ENCODE data around the gene KLK3.
"Not testable (repeated sequence)": the region's sequence is repeated elsewhere in the genome, so short reads cannot be mapped to it uniquely, and the experiment has no call there.

KLK3 gene

DNA sequence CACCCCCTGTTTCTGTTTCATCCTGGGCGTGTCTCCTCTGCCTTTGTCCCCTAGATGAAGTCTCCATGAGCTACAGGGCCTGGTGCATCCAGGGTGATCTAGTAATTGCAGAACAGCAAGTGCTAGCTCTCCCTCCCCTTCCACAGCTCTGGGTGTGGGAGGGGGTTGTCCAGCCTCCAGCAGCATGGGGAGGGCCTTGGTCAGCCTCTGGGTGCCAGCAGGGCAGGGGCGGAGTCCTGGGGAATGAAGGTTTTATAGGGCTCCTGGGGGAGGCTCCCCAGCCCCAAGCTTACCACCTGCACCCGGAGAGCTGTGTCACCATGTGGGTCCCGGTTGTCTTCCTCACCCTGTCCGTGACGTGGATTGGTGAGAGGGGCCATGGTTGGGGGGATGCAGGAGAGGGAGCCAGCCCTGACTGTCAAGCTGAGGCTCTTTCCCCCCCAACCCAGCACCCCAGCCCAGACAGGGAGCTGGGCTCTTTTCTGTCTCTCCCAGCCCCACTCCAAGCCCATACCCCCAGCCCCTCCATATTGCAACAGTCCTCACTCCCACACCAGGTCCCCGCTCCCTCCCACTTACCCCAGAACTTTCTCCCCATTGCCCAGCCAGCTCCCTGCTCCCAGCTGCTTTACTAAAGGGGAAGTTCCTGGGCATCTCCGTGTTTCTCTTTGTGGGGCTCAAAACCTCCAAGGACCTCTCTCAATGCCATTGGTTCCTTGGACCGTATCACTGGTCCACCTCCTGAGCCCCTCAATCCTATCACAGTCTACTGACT, at the start of gene KLK3:
Gene KLK3, plus strand, starts transcription at position 280 of the 775 bp plus-strand sequence. Its CDS starts 41 bp downstream, at position 321.
- no peak for DNase-seq

DNA sequence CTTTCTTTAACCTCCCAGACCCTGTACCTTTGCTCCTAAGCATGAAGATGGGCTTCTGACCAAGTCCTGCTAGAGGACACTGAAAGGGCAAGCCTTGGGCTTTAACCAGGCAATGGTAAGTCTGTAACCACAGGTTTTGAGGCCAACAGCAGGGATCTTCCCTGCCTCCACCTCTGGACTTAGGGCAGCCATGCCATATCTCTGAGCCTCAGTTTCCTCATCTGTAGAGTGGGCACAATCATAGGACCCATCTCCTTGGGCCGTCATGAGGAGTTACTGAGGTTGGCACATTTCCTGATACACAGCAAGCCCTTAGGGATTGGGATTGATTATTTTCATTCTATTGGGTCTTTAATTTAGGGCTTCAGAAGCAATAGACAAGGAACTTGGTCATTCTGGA, 45.9 kb upstream of the KLK3 start:
- DNase-seq, result no peak

DNA sequence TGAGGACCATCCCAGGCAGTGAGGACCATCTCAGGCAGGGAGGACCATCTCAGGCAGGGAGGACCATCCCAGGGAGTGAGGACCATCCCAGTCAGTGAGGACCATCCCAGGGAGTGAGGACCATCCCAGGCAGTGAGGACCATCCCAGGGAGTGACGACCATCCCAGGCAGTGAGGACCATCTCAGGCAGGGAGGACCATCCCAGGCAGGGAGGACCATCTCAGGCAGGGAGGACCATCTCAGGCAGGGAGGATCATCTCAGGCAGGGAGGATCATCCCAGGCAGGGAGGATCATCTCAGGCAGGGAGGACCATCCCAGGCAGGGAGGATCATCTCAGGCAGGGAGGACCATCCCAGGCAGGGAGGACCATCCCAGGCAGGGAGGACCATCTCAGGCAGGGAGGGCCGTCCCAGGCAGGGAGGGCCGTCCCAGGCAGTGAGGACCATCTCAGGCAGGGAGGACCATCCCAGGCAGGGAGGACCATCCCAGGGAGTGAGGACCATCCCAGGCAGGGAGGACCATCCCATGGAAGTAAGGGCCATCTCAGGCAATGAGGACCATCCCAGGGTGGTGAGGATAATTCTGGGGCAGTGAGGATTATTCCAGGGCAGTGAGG, 43.0 kb upstream of the KLK3 start:
- not testable (repeated sequence) for DNase-seq

DNA sequence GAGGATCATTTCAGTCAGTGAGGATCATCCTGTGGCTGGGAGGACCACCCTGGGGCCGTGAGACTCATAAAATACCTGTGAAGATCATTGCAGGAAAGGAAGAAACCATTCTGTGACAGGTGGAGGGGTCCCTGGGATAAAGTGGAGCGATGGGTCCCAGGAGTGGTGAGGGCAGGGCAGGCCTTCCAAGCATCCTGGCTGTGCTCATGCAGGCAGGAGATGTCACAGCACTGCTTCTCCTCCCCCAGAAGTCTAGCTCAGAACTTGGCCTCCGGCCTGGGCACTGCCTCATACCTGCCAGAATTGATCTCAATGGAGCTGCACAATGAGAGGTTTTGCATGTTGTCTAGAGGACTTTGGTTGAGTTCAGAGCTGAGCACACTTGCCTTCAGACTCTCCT, 42.2 kb upstream of the KLK3 start:
- DNase-seq, result no peak

DNA sequence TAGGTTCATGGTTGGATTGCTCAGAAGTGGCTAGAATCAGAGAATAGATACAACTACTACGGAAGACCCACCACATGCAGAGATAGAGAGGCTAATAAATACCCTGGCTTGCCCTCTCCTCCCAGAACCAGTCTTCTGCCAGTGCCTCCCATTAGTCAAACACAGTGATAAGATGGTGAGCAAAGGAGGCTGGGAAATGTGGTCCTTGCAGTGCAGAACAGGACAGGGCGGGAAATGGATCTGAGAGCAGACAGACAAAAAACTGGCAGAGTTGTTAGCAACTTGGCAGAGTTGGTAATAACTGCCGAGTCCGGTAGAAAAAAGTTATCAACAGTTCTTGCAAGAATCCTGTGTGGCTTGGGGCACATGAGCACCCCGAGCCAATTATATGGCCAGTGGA, 39.8 kb upstream of the KLK3 start:
- DNase-seq, result no peak

DNA sequence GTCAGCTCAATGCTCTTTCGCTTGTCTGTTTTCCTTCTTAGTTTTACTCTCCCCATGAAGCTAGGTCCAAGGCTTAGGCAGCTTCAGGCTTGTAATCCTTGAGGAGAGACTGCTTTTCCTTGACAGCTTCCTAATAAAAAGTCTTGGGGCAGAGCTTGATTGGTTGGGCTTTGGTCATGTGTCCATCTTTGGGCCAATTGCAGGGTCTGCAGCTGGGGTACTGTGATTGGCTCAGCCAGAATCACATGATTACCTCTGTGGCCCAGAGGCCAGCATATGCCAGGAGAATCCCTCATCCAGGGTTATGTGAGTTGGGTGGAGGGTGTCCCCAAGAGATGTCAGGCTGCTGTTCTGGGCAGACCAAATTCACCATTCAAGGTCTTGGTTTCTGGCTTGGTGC, 39.3 kb upstream of the KLK3 start:
- DNase-seq, result no peak

DNA sequence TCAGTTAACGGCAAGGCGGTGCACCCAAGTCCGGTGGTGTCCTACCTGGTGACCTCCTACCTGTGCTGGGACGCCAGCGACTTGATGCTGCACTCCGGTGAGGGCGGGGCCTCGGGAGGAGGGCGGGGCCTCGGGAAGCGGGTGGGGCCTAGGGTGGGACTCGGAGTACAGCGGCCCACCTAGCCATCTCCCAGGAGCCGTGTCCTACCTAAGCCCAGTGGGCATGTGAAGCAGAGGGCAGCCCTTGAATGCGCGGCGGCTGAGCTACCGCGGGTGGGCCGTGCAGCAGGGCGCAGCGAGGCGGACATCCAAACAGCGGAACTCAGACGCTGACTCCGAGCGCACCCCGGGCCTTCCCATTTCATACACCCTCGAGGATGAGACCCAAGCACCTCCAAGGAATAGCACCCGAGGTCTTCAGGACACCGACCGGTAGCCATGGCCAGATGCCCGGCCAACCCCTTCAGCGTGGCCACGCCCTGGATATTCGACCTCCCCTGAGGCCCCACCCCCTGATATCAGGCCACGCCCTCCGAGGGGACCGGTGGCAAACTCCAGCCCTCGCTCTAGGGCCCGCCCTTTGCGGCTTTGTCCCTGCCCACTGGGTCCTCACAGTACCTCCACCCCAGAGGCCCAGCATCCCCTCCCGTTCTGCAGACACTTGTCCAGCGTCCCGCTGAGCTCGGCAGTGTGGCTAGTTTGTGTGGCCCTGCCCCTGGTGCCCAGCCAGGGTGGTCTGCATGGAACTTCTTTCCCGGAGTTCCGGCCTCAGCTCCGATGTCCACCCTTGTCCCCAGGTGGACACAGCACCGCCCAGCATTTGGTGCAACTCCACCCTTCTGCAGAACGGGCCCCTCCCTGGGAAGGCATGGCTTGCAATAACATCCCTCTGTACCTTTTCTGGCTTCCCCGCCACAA, 36.5 kb upstream of the KLK3 start:
- peak in 1 of 58 donors; percentile 9 for DNase-seq

DNA sequence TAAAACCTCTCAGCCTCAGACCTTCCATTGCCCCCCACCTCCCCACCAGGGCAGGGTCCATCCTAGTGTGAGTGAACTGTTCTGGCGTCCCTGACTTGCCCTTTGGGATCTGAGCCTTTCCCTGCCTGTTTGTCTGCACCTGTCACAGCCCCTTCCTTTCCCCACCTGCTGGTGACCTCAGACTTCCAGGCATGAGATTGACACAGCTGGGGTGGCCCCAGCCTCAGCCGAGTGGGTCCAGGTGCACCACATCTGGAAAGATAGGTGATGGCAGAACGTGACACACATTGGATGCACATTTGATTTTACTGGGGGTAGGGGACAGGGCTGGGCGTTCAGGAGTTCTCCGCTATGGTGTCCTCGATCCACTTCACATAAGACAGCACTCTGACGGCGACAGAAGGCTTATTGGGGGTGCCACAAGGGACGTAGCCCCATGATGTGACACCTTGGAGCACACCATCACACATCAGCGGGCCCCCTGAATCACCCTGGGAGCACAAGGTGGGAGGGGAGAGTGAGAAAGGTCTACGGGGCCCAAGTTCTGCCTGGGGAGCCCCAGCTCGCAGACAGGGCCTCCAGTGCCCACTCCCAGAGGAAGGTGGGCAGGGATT, 35.7 kb upstream of the KLK3 start:
- no peak for DNase-seq

DNA sequence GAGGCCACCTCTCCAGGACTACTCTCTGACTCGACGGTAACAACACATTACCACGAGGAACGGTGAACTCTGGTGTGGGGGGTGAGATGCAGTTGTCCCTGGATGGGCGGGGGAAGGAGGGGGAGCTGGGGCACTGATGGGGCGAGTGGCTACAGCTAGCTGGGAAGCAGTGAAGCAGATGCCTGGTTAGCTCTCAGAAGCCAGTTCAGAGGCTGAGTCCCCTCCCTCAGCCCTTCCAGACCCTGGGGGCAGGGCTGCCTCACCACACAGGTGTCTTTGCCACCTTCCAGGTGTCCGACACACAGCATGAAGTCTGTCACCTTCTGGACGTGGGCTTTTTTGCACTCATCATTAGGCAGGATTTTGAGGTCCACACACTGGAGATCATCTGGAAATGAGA, 35.1 kb upstream of the KLK3 start:
- no peak for DNase-seq

DNA sequence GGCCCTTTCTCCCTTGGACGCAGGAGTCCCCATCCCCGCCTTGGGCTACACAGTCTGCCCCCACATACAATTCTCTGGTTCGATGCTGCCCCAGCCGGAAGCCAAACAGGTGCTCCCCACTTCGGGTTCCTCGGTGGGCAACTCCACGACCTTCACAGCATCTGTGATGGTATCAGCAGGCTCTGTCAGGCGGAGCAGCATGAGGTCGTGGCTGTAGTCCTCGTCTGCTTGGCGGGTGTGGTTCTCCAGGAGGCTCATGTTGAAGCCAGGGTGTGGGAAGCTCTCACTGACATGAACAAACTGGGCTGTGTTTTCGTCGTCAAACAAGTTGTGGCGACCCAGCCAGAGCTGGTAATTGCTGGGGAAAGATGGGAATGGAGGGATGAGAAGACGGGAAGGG, 34.6 kb upstream of the KLK3 start:
- DNase-seq, result no peak

DNA sequence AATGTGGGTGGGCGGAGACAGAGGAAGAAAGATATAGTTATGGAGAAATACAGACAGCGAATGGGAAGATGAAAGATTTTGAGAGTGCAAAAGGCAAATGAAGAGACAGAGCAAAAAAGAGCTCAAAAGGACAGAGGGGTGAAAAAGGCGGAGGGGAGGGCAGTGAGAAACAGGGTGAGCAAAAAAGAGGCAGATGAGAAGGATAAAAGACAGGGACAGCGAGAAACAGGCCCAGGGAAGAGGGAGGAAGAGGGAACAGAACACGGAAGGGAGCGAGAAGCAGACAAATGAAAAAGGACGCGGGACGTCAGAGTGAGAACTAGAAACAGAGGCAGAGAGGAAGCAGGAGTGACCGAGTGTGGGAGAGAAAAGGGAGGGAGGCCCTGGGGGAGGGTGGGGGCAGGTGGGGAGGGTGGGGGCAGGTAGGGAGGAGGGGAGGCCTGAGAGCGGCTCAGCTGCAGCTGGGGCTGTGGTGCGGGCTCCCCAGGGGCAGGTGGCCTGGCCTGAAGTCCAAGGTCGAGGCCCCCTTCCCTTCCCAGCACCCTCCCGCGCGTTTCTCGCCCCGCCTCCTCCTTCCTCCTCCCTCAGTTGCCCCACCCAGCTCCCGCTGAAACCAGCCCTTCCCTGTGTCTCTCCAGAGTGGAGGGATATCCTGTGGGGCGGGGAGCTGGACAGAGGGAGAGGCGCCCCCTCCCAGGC, 34.0 kb upstream of the KLK3 start:
- no peak for DNase-seq

DNA sequence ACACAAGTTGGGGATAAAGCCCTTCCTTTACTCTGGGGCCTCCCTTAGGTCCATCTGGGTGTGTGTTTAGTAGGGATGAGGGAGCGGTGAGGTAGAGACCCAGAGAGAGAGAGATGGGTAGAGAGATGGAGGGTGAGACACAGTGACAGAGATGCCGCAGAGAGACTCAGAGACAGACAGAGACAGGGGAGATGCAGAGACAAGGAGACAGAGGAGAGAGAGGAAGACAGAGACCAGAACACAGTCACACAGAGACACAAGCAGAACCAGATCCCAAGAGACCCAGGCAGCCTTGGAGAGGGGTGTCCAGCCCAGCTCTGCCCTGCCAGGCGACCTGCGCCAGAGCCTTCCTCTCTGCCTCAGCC, 33.5 kb upstream of the KLK3 start:
- DNase-seq, result no peak

DNA sequence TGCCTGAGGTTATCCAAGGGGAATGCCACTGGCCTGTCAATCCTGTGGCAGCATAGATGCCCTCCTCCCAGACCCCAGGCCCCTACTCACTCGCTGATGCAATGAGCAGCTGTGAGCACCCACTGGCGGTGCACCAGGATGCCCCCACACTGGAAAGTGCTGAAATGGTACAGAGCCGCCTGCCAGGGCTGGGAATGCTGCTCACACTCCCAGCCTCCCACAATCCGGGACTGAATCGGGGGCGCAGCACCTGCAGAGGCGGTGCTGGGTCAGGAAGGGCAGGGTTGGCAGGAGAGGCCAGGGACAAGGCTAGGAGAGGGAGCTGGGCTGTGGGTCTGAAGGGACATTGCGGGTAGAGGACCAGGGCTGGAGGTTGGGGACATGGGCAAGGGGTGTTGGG, 33.1 kb upstream of the KLK3 start:
- no peak for DNase-seq

DNA sequence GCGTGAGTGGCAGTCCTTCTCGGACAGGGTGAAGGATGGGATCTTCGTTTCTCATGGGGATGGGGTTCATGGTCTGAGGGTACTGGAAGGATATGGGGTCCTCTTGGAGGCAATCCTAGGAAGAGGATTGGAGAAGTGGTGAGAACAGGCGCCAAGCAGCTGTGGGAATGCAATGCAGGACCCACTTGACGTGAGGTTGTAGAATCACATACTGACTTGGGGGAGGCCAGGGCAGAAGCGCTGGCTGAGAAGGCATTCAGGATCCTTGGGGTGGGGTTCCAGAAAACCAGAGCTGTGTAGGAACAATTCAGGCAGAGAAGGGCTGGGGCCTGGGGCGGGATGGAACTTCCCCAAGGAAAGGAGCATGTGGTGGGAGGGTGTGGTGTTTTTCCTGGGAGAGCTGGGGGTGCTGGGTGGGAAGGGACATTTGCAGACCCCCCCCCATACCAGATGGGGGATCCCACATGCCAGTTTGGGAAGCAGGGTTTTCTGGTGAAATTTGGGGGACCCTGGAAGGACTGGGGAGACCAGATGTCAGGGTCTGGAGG, 32.0 kb upstream of the KLK3 start:
- DNase-seq, result no peak

DNA sequence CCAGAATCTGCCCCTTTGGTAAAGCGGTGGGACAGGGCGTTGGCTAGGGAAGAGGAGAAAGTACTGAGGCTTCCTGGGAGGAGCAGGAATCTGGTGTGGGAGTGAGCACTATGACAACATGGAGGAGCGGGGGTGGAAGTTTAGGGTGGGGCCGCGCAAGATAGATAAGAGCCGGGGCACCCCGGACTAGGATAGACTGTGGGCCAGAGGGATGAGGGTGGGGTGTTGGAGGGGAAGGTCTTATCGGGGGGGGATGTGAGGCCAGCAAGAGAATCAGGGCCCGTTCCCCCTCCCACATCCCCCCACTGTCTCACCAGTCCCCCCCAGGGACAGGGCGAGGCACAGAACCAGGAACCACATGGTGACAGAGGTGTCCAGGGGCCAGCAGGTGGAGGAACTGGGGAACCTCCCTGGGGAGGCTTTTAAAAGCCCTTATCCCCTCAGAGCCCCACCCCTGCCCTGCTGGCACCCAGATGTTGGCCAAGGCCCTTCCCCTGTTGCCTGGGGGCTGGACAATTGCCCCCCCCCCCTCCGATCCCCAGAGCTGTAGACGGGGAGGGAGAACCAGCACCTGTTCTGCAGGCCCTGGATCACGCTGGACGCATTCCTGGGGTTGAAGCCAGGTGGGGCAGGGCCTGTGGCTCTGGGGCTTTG, 31.2 kb upstream of the KLK3 start, which contains the start of gene KLK1:
Gene KLK1, minus strand, starts transcription at position 399 of the 654 bp plus-strand sequence. Its CDS starts 39 bp downstream, at position 360.
- DNase-seq, result no peak

DNA sequence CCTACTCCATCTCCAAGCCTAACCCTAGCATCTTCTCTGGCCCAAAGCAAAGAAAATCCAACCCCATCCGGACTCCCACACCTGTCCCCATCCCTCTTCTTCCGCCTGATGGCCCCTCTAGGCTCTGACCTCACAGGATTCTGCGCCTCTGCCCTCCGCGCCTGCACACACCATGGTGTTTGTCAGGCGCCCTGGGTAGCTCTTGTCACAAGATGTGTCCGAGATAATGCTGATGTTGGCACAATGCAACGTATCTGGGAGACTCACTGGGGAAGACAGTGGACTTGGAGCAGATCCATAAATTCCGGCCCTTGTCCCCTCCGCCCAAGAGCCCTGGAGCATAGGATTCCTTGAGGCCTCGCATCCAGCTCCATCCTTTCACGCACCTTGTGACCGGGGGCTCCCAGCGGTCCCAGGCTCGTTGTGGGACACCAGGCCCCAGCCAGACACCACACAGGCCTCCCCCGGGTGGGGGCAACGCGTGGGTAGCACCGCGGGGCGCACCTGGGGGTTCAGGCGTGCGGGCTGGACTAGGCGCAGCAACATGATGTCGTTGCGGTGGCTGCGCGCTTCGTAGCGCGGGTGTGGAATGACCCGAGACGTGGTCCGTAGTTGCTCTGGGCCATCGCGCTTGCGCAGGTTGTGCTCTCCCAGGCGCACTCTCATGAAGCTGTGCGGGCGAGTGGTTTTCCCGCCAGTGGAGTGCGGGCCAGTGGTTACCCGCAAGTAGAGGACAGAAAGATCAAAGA, 28.0 kb upstream of the KLK3 start:
- no peak for DNase-seq

DNA sequence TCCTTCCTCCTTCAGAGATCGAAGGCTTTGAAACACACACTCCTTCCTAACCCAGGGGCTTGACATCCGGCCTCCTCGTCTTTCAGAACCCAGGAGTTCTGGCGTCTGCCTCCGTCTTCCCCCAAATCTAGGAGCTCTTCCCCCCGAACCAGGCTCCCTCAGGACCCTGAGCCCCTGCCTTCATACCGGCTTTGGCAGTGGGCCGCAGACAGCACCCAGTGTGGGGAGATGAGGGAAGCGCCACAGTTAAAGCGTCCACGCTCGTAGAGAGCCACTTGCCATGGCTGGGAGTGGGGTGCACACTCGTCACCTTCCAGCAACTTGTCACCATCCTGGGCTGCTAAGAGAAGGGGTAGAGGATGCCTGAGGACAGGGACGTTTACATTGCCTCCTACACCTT, 27.2 kb upstream of the KLK3 start:
- no peak for DNase-seq

DNA sequence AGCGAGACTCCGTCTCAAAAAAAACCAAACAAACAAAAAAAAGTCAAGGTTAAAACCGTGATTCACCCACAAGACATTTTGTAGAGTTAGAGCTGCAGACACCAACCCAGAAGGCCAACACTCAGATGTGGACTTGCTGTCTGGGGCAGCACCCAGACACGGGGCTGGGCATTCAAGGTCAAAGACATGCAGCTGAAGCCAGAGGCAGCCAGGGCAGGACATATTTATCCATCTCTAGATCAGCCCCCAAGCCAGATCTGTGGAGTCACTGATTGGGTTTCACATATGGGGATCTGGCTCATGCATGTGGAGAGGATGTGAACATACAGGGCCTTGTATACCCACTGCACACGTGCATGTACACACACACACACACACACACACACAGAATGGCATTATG, 24.9 kb upstream of the KLK3 start:
- DNase-seq, result no peak

DNA sequence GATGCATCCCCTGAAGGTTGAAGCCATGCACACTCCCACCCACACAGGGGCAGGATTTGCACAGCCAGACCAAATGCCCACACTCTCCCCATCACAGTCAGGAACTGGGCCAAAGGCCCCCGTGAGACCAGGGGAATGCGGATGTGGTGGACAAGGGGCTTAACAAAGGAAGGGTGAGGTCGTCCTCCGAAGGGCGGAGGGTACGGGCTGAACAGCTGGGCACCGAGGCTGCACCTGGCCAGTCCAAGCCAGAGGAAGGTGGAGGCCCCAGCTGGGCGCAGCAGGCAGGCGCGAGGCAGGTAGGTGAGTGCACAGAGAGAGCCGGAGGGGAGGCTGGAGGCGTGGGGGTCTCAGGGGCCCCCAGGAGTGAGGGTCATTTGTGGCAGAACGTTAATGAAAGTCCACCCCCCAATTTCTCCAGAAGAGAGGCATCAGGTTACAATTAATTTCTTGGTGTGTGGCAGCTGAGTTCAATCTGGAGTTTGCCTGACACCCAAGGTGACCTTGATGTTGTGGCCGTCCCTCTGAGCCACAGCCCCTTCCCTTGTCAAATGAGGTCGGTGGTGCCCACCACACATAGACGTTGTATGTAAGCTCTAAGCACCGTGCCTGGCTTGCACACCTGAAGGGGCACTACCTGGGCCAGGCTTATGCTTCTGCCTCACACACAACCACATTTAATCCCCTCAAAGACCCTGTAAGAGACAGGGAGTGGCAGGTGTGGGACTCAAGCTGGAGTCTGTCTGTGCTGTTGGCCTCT, 24.3 kb upstream of the KLK3 start:
- DNase-seq, result no peak

Data from anterior cingulate cortex (tissue), 58 donors.